HepG2 (cell line): Measurements from ENCODE around the gene SHF. TPM values are rescaled to one million over a fixed set of nuclear protein-coding genes. Genes with fewer than 3 reads are reported as not detected.

Experiments used
- BCL3 ChIP-seq: sonication (generic); formaldehyde crosslinking; IDR thresholded peaks from 2 replicates; pipeline ENCODE4 v1.5.1; 2020; ENCODE audit warnings: mild to moderate bottlenecking, missing genetic modification reagents, moderate library complexity
- CBX2 ChIP-seq, 2 experiments: fragments of 200-600 bp in 1 of 2; sonication (generic); formaldehyde crosslinking in 1 of 2; IDR thresholded peaks; 2 replicates each; pipeline versions ENCODE4 v1.7.0 to v1.8.1; 2018 to 2022; ENCODE audit warnings: low read depth in 2 of 2, low read length in 1 of 2, mild to moderate bottlenecking in 1 of 2, missing genetic modification reagents in 1 of 2
- CEBPG ChIP-seq: IDR thresholded peaks from 2 replicates; pipeline ENCODE4 v1.6.1; 2016
- CREB1 ChIP-seq, 2 experiments: fragments of 450-650 bp in 1 of 2; IDR thresholded peaks; 2 replicates each; pipeline ENCODE4 v1.6.1; 2016 to 2017; ENCODE audit warnings: control low read depth in 1 of 2, mild to moderate bottlenecking in 1 of 2, missing compliant biosample characterization in 1 of 2, missing genetic modification characterization in 1 of 2
- ELF4 ChIP-seq: sonication (generic); formaldehyde crosslinking; IDR thresholded peaks from 2 replicates; pipeline ENCODE4 v1.5.0; 2020; ENCODE audit warnings: missing genetic modification reagents, mild to moderate bottlenecking, moderate library complexity, borderline replicate concordance
- ETS1 ChIP-seq: sonication (generic); formaldehyde crosslinking; IDR thresholded peaks from 2 replicates; pipeline ENCODE4 v1.4.0; 2020; ENCODE audit warnings: missing genetic modification reagents
- GATAD2A ChIP-seq: IDR thresholded peaks from 2 replicates; pipeline ENCODE4 v1.6.1; 2016
- GPN1 ChIP-seq: sonication (generic); formaldehyde crosslinking; IDR thresholded peaks from 2 replicates; pipeline ENCODE4 v1.5.1; 2020; ENCODE audit warnings: missing genetic modification reagents, borderline replicate concordance
- HNRNPUL1 ChIP-seq: fragments of 200-400 bp; formaldehyde crosslinking; IDR thresholded peaks from 2 replicates; pipeline ENCODE4 v1.6.1; 2017; ENCODE audit warnings: low read depth, mild to moderate bottlenecking, low read length, moderate library complexity
- IRF2 ChIP-seq: IDR thresholded peaks from 2 replicates; pipeline ENCODE4 v1.6.1; 2018; ENCODE audit warnings: missing genetic modification reagents, missing compliant biosample characterization
- IRX3 ChIP-seq: sonication (generic); formaldehyde crosslinking; IDR thresholded peaks from 2 replicates; pipeline ENCODE4 v1.8.1; 2023; ENCODE audit warnings: mild to moderate bottlenecking, low read depth, missing genetic modification reagents, borderline replicate concordance
- KAT8 ChIP-seq: IDR thresholded peaks from 2 replicates; pipeline ENCODE4 v1.6.1; 2016; ENCODE audit warnings: missing genetic modification reagents, missing compliant biosample characterization
- MZF1 ChIP-seq: sonication (generic); formaldehyde crosslinking; IDR thresholded peaks from 2 replicates; pipeline ENCODE4 v1.8.1; 2023; ENCODE audit warnings: mild to moderate bottlenecking, missing genetic modification reagents, borderline replicate concordance
- PHF8 ChIP-seq: sonication (generic); formaldehyde crosslinking; IDR thresholded peaks from 2 replicates; pipeline ENCODE4 v1.5.0; 2020; ENCODE audit warnings: missing genetic modification reagents
- SOX6 ChIP-seq, 2 experiments: fragments of 450-650 bp in 1 of 2; sonication (generic) in 1 of 2; formaldehyde crosslinking in 1 of 2; IDR thresholded peaks; 2 replicates each; pipeline versions ENCODE4 v1.4.0 to v1.6.1; 2017 to 2020; ENCODE audit warnings: antibody characterized with exemption in 1 of 2, mild to moderate bottlenecking in 1 of 2, missing genetic modification reagents in 1 of 2
- XBP1 ChIP-seq: sonication (generic); formaldehyde crosslinking; IDR thresholded peaks from 2 replicates; pipeline ENCODE4 v1.5.0; 2020; ENCODE audit warnings: missing genetic modification reagents
- ZEB1 ChIP-seq: IDR thresholded peaks from 2 replicates; pipeline ENCODE4 v1.6.1; 2012; ENCODE audit warnings: mild to moderate bottlenecking, low read depth, inconsistent platforms; ENCODE audit not compliant: insufficient replicate concordance
- ZNF143 ChIP-seq: sonication (generic); formaldehyde crosslinking; IDR thresholded peaks from 2 replicates; pipeline ENCODE4 v1.4.0; 2020; ENCODE audit warnings: missing genetic modification reagents
- ZNF205 ChIP-seq: IDR thresholded peaks from 2 replicates; pipeline ENCODE4 v1.6.1; 2018; ENCODE audit warnings: missing biosample characterization, missing genetic modification reagents
- ZNF256 ChIP-seq: sonication (generic); formaldehyde crosslinking; conservative IDR thresholded peaks from 2 replicates; pipeline ENCODE4 v1.4.0; 2020; ENCODE audit warnings: missing genetic modification reagents
- ZNF343 ChIP-seq: sonication (generic); formaldehyde crosslinking; IDR thresholded peaks from 2 replicates; pipeline ENCODE4 v1.4.0; 2020; ENCODE audit warnings: mild to moderate bottlenecking, missing genetic modification reagents
- ZNF367 ChIP-seq: sonication (generic); formaldehyde crosslinking; IDR thresholded peaks from 2 replicates; pipeline ENCODE4 v1.4.0; 2020; ENCODE audit warnings: missing genetic modification reagents, borderline replicate concordance
- ZNF484 ChIP-seq: sonication (generic); formaldehyde crosslinking; IDR thresholded peaks from 2 replicates; pipeline ENCODE4 v1.5.1; 2020; ENCODE audit warnings: mild to moderate bottlenecking, low read depth, missing genetic modification reagents, borderline replicate concordance
- ZNF616 ChIP-seq: sonication (generic); formaldehyde crosslinking; IDR thresholded peaks from 2 replicates; pipeline ENCODE4 v1.5.0; 2020; ENCODE audit warnings: low read depth, mild to moderate bottlenecking, missing genetic modification reagents
- ZNF670 ChIP-seq: sonication (generic); formaldehyde crosslinking; IDR thresholded peaks from 2 replicates; pipeline ENCODE4 v1.8.0; 2022; ENCODE audit warnings: mild to moderate bottlenecking, missing genetic modification reagents, borderline replicate concordance
- ZNF775 ChIP-seq: sonication (generic); formaldehyde crosslinking; IDR thresholded peaks from 2 replicates; pipeline ENCODE4 v1.4.0; 2020; ENCODE audit warnings: missing genetic modification reagents, mild to moderate bottlenecking, moderate library complexity, borderline replicate concordance
- ZNF777 ChIP-seq: sonication (generic); formaldehyde crosslinking; IDR thresholded peaks from 2 replicates; pipeline ENCODE4 v1.4.0; 2020; ENCODE audit warnings: missing genetic modification reagents
- polyA plus RNA-seq, 8 experiments: library from polyadenylated mRNA; depleted of rRNA in 3 of 8; stranded (reverse) in 7 of 8; unstranded in 1 of 8; fragments of >200 nt; fragmentation: Illumina TruSeq in 4 of 8; extraction: Trizol in 4 of 8; gene quantifications; 2 replicates each; pipeline versions ENCODE4 v1.2.1 to v1.2.3, GENCODE V29; 2011 to 2016; ENCODE audit warnings: low read depth in 4 of 8, missing spikeins in 1 of 8, mixed read lengths in 1 of 8; ENCODE audit not compliant: insufficient read depth in 1 of 8
- total RNA-seq, 5 experiments: library from RNA; depleted of rRNA; stranded (reverse); fragments of >200 nt; fragmentation: Illumina TruSeq; extraction: Trizol; gene quantifications; 2 replicates each; pipeline ENCODE4 v1.2.3, GENCODE V29; 2016; ENCODE audit warnings: low read depth in 1 of 5

SHF gene
- total and polyA plus RNA-seq, 2 of the 13 experiments (the other 11 are each of a cell fraction or from before 2014, with no cell fraction given), result 20.9 to 25.5 TPM

GRCh38 chr15:45200001-45200798 lies 12.4 kb upstream of the SHF start (continued):
- TF ChIP-seq CBX2 (IDR thresholded peaks at IDR 0.05; ENCODE audit: low read depth, low read length) (no peak), CBX2 (CRISPR knock-in tag; IDR thresholded peaks at IDR 0.05; ENCODE audit: low read depth) (no peak), IRF2 (CRISPR knock-in tag) (peak; percentile 59; the same call in 1 of the 2 replicates), ZNF343 (CRISPR knock-in tag) (peak; percentile 56; the same call in 1 of the 2 replicates), CEBPG (CRISPR knock-in tag) (peak; percentile 55), HNRNPUL1 (no peak), ZNF205 (CRISPR knock-in tag) (0 out of 2 replicates have a peak, but pooled peaks have one; percentile 44), ZNF256 (CRISPR knock-in tag) (peak; percentile 95), KAT8 (peak; percentile 77), MZF1 (CRISPR knock-in tag) (no peak), ZNF484 (no peak), ZNF143 (CRISPR knock-in tag) (no peak), ZNF670 (CRISPR knock-in tag) (no peak; the same call in 1 of the 2 replicates), GATAD2A (peak; percentile 88), PHF8 (peak; percentile 82), ZNF775 (CRISPR knock-in tag) (peak; percentile 87; the same call in 1 of the 2 replicates), ZNF616 (CRISPR knock-in tag) (0 out of 2 replicates have a peak, but pooled peaks have one; percentile 59), SOX6 (IDR thresholded peaks at IDR 0.05) (no peak), SOX6 (CRISPR knock-in tag; IDR thresholded peaks at IDR 0.05) (peak; percentile 94), IRX3 (CRISPR knock-in tag) (0 out of 2 replicates have a peak, but pooled peaks have one; percentile 61), GPN1 (CRISPR knock-in tag) (no peak), ELF4 (CRISPR knock-in tag) (peak; percentile 58; the same call in 1 of the 2 replicates), XBP1 (CRISPR knock-in tag) (no peak), ZNF777 (CRISPR knock-in tag) (no peak), BCL3 (CRISPR knock-in tag) (0 out of 2 replicates have a peak, but pooled peaks have one; percentile 9), ZEB1 (peak; percentile 58), ZNF367 (no peak), CREB1 (IDR thresholded peaks at IDR 0.05) (peak; percentile 76), CREB1 (CRISPR knock-in tag; IDR thresholded peaks at IDR 0.05) (peak; percentile 87), ETS1 (CRISPR knock-in tag) (no peak)
